T-helper 1 cell treated with Interleukin-12 subunit alpha and Interleukin-12 subunit beta and Interleukin-4 antibody, amounts not matched to agents 30 μg/mL and 1 μg/mL, for 36 hours (primary cell): ENCODE data around the gene MSL2.
"Not testable (repeated sequence)": the region's sequence is repeated elsewhere in the genome, so short reads cannot be mapped to it uniquely, and the experiment has no call there.

Source experiments
- H3K27ac Mint-ChIP-seq: one replicate; pipeline ENCODE4 v1.8.0; 2021; ENCODE audit warnings: mild to moderate bottlenecking, mixed read lengths
- H3K27me3 Mint-ChIP-seq: one replicate; pipeline ENCODE4 v1.8.0; 2021; ENCODE audit warnings: low read depth, mixed read lengths
- H3K36me3 Mint-ChIP-seq: one replicate; pipeline ENCODE4 v1.8.0; 2021; ENCODE audit warnings: low read depth, mixed read lengths
- H3K4me1 Mint-ChIP-seq: one replicate; pipeline ENCODE4 v1.8.0; 2021; ENCODE audit warnings: low read depth, mixed read lengths
- H3K4me3 Mint-ChIP-seq: one replicate; pipeline ENCODE4 v1.8.0; 2021; ENCODE audit warnings: mild to moderate bottlenecking, moderate library complexity, mixed read lengths
- H3K9me3 Mint-ChIP-seq: one replicate; pipeline ENCODE4 v1.8.0; 2021; ENCODE audit warnings: mixed read lengths

MSL2 gene

DNA sequence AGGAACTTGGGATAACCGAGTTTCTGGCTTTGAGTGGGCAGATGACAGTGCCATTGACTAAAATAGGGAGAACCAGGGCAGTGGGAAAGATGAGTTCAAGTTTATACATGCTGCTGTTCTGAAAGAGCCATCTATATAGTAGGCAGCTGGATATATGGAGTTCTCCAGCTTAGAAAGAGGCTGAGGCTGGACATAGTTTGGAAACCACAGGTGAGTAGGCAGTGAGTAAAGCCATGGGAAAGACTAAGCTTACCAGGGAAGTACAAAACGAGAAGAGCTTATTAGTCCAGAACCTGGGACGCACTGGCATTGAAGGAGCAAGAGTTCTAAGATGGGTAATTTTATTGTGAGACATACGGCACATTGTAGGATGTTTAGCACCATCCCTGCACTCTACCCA, 54.2 kb downstream of the MSL2 start:
- Mint-ChIP-seq H3K4me1 (peaks cover 2% of the 10 kb centered on the region), H3K36me3 (peaks cover 6% of the 10 kb centered on the region), H3K4me3 (no peak overlapping the region), H3K9me3 (no peaks in the 10 kb centered on the region), H3K27ac (no peak overlapping the region), H3K27me3 (no peaks in the 10 kb centered on the region)

DNA sequence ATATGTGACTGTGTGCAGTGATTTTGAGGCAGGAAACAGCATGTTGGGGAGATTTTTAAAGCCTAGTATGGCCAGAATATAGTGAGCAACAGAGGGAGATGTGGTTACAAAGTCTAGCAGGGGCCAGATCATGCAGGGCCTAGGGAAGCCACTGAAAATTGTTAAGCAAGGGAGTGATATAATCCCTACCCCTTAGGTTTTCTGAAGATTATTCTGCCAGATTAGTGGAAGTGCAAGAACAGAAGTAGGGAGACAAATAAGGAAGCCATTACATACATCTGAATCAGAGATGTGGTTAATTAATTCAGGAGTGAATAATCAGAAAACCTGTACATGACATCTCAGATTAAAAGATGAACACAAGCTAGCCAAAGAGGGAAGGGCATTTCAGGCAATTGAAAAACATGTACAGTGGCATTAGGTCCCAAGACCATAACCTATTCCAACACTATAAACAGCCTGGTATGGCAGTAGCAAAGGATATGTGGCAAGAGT, 54.8 kb downstream of the MSL2 start:
- H3K36me3 Mint-ChIP-seq = peaks cover 6% of the 10 kb centered on the region
- no peak overlapping the region for H3K27ac Mint-ChIP-seq
- peaks cover 2% of the 10 kb centered on the region for H3K4me1 Mint-ChIP-seq
- H3K27me3 Mint-ChIP-seq = no peaks in the 10 kb centered on the region
- no peaks in the 10 kb centered on the region for H3K9me3 Mint-ChIP-seq
- no peak overlapping the region for H3K4me3 Mint-ChIP-seq

DNA sequence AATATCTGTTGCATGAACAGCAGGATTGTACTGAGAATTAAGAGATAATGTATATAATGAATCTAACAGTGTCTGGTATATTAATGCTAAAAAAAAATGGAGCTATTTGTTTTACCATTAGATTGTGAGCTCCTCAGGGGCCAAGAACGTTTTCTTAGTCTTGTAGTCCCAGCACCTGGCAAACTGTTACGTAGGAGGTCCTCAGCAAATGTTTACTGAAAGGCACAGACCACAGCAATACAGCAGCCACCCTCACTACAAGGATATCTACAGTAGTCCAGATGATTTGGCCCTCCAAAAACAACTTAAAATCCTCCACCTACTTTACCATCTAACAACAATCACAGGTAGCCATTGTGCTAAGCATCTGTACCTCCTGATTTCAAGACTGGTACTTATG, 59.7 kb downstream of the MSL2 start:
- peaks cover 5% of the 10 kb centered on the region for H3K4me1 Mint-ChIP-seq
- H3K27ac Mint-ChIP-seq = no peak overlapping the region

DNA sequence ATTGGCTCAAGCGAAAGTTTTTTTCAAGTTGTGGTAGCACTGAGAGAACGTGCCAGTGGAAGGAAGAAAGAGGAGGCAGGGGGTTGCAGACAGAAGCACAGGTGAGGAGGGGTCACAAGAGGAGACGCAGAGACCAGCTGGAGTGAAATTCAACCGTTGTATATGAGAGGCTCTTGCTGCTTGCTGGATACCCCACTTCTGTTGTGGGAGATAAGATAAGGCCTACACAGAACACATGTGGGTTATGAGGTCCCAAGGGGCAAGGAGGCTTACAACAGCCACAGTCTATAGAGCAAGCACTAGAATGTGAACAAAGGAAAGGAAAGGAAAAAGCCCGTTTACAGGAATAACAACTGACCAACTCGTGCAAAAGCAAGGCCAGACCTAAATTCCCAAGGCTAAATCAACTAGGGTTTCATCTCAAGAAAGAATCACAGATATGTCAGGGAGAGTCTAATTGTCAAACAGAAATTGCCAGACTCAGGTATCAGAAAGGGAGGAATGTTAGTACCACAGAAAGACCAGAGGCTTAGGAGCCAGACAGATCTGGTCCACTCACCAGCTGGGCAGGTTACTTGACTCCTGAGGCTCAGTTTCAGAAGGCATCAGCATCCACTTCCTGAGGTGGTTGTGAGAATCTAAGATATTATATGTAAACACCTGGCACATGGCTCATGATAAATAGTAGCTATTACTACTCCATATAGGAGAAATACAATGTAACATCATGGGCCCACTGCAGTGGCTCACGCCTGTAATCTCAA, 60.9 kb downstream of the MSL2 start:
- no peaks in the 10 kb centered on the region for H3K9me3 Mint-ChIP-seq
- H3K4me3 Mint-ChIP-seq = no peak overlapping the region
- peaks cover 5% of the 10 kb centered on the region for H3K4me1 Mint-ChIP-seq
- peaks cover 1% of the 10 kb centered on the region for H3K36me3 Mint-ChIP-seq
- H3K27ac Mint-ChIP-seq = no peak overlapping the region
- H3K27me3 Mint-ChIP-seq = peaks cover 3% of the 10 kb centered on the region

More for the DNA sequence above, 59.7 kb downstream of the MSL2 start:
- Mint-ChIP-seq H3K4me3 (no peak overlapping the region), H3K27me3 (no peaks in the 10 kb centered on the region), H3K36me3 (no peaks in the 10 kb centered on the region), H3K9me3 (no peaks in the 10 kb centered on the region)

DNA sequence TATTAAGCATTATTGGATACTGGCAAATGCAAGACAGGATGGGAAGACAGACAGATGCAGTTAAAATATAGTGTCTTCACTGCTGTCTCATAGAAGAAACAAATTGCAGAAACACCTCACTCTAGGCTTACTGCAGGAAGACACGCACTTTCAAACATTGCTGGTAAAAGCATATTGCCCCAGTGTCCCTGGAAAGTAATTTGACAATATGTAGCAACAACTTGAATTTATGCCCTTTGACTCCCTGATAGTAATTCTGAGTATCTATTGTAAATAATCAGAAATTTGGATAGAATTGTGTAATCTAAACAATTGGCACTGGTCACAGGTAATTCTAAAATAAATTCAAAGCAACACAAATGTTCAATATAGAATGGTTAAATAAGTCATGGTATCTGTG, 62.0 kb downstream of the MSL2 start:
- Mint-ChIP-seq H3K27ac (no peak overlapping the region), H3K4me3 (no peak overlapping the region), H3K27me3 (peaks cover 3% of the 10 kb centered on the region), H3K9me3 (no peaks in the 10 kb centered on the region), H3K36me3 (peaks cover 2% of the 10 kb centered on the region), H3K4me1 (peaks cover 5% of the 10 kb centered on the region)

DNA sequence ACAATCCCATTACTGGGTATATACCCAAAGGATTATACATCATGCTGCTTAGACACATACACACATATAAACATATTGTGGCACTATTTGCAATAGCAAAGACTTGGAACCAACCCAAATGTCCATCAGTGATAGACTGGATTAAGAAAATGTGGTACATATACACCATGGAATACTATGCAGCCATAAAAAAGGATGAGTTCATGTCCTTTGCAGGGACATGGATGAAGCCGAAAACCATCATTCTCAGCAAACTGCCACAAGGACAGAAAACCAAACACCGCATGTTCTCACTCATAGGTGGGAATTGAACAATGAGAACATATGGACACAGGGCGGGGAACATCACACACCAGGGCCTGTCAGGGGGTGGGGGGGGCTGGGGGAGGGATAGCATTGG, 64.5 kb downstream of the MSL2 start:
- not testable (repeated sequence) for H3K27ac Mint-ChIP-seq, H3K9me3 Mint-ChIP-seq, H3K27me3 Mint-ChIP-seq, H3K4me3 Mint-ChIP-seq, H3K36me3 Mint-ChIP-seq, H3K4me1 Mint-ChIP-seq

DNA sequence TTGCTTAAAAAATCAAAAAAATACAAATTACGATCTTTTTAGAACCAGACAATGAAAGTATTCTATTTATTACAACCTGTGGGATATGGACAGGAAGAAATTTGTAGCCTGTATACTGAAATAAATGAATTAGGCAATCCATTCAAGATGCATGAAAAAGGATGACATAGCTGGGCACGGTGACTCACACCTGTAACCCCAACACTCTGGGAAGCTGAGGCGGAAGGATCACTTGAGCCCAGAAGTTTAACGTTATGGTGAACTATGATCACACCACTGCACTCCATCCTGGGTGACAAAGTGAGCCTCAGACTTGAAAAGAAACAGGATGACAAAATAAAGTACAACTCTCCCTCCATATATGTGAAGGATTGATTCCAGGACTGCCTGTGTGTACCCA, 74.1 kb downstream of the MSL2 start:
- Mint-ChIP-seq H3K9me3 (peaks cover 8% of the 10 kb centered on the region), H3K4me1 (no peaks in the 10 kb centered on the region), H3K27ac (no peak overlapping the region)

DNA sequence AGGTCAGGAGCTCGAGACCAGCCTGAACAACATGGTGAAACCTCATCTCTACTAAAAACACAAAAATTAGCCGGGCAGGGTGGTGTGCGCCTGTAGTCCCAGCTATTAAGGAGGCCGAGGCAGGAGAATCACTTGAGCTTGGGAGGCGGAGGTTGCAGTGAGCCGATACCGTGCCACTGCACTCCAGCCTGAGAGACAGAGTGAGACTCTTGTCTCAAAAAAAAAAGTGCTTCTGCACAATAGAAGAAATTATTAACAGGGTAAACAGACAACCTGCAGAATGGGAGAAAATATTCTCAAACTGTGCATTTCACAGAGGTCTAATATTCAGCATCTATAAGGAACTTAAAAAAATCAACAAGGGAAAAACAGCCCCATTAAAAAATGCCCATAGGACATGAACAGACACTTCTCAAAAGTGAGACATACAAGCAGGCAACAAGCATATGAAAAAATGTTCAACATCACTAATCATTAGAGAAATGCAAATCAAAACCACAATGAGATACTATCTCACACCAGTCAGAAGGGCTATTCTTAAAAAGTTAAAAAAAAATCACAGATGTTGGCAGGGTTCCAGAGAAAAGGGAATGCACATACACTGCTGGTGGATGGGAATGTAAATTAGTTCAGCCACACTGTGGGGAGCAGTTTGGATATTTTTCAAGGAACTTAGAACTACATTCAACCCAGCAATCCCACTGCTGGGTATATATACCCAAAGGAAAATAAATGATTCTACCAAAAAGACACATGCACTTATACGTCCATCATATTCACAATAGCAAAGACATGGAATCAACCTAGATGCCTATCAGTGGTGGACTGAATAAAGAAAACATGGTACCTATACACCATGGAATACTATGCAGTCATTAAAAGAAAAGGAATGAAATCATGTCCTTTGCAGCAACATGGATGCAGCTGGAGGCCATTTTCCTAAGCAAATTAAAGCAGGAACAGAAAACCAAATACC, 75.5 kb downstream of the MSL2 start:
- no peaks in the 10 kb centered on the region for H3K4me1 Mint-ChIP-seq
- no peak overlapping the region for H3K4me3 Mint-ChIP-seq
- no peak overlapping the region for H3K27ac Mint-ChIP-seq
- H3K36me3 Mint-ChIP-seq = no peaks in the 10 kb centered on the region
- H3K9me3 Mint-ChIP-seq = peaks cover 12% of the 10 kb centered on the region
- H3K27me3 Mint-ChIP-seq = peaks cover 18% of the 10 kb centered on the region

More for the DNA sequence above, 74.1 kb downstream of the MSL2 start:
- no peak overlapping the region for H3K4me3 Mint-ChIP-seq
- H3K27me3 Mint-ChIP-seq = peaks cover 15% of the 10 kb centered on the region
- no peaks in the 10 kb centered on the region for H3K36me3 Mint-ChIP-seq

DNA sequence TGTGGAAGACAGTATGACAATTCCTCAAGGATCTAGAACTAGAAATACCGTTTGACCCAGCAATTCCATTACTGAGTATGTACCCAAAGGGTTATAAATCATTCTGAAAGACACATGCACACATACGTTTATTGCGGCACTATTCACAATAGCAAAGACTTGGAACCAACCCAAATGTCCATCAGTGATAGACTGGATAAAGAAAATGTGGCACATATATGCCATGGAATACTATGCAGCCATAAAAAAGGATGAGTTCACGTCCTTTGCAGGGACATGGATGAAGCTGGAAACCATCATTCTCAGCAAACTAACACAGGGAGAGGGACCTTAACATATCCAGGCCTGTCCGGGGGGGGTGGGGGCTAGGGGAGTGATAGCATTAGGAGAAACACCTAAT, 76.4 kb downstream of the MSL2 start:
- not testable (repeated sequence) for H3K4me3 Mint-ChIP-seq, H3K36me3 Mint-ChIP-seq, H3K27ac Mint-ChIP-seq, H3K4me1 Mint-ChIP-seq
- Mint-ChIP-seq H3K9me3 (peaks cover 12% of the 10 kb centered on the region), H3K27me3 (peaks cover 19% of the 10 kb centered on the region)

DNA sequence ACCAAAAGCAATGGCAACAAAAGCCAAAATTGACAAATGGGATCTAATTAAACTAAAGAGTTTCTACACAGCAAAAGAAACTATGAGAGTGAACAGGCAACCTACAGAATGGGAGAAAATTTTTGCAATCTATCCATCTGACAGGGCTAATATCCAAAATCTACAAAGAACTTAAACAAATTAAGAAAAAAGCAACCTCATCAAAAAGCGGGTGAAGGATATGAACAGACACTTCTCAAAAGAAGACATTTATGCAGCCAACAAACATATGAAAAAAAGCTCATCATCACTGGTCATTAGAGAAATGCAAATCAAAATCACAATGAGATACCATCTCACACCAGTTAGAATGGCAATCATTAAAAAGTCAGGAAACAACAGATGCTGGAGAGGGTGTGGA, 76.8 kb downstream of the MSL2 start:
- not testable (repeated sequence) for H3K4me3 Mint-ChIP-seq, H3K27ac Mint-ChIP-seq, H3K4me1 Mint-ChIP-seq, H3K36me3 Mint-ChIP-seq
- Mint-ChIP-seq H3K9me3 (peaks cover 12% of the 10 kb centered on the region), H3K27me3 (peaks cover 19% of the 10 kb centered on the region)

DNA sequence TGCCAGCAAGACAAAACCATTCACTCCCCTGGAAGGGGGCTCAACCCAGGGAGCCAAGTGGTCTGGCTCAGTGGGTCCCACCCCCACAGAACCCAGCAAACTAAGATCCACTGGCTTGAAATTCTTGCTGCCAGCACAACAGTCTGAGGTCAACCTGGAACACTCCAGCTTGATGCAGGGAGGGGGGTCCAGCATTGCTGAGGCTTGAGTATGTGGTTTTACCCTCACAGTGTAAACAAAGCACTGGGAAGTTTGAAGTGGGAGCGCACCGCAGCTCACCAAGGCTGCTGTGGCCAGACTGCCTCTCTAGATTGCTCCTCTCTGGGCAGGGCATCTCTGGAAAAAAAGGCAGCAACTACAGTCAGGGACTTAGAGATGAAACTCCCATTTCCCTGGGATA, 81.7 kb downstream of the MSL2 start:
- H3K4me3 Mint-ChIP-seq = no peak overlapping the region
- no peaks in the 10 kb centered on the region for H3K36me3 Mint-ChIP-seq
- H3K4me1 Mint-ChIP-seq = peaks cover 6% of the 10 kb centered on the region
- H3K27me3 Mint-ChIP-seq = peaks cover 33% of the 10 kb centered on the region
- H3K27ac Mint-ChIP-seq = no peak overlapping the region
- H3K9me3 Mint-ChIP-seq = peaks cover 12% of the 10 kb centered on the region

DNA sequence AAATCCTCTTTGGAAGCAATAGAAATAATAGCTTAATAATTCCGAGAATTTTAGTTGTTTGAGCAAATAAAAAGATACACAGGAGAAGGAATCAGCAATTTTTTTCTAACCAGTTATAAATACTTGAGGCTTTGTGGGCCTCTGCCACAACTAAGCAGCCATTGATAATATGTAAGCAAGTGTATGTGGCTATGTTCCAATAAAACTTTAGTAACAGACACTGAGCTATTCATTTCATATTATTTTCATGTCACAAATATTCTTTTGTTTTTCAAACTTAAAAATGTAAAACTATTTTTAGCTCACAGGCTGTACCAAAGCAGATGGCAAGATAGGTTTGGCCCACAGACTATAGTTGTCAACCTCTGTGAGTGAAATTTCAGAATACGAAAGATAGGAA, 85.7 kb downstream of the MSL2 start:
- peaks cover 29% of the 10 kb centered on the region for H3K27me3 Mint-ChIP-seq
- no peaks in the 10 kb centered on the region for H3K9me3 Mint-ChIP-seq
- no peak overlapping the region for H3K4me3 Mint-ChIP-seq

DNA sequence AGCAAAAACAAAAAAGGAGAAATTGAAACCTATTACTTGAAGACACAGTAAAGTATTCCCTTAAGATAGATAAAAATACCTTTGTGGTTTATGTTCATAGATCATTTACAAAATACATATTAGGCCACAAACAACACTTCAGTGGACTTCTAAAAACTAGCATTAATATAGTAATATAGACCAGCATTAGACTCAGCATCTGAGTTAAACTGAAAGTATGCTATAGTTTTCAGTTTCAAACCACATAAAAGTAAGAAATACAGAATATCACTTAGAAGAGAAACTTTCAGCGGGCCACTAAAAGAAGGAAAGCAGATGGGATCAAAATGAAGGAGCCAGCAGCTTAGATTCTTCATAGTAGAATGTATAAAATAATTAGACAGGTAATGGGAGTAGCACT, 86.6 kb downstream of the MSL2 start:
- no peaks in the 10 kb centered on the region for H3K9me3 Mint-ChIP-seq
- H3K27me3 Mint-ChIP-seq = peaks cover 28% of the 10 kb centered on the region
- no peaks in the 10 kb centered on the region for H3K36me3 Mint-ChIP-seq
- no peak overlapping the region for H3K4me3 Mint-ChIP-seq
- H3K4me1 Mint-ChIP-seq = peaks cover 8% of the 10 kb centered on the region
- no peak overlapping the region for H3K27ac Mint-ChIP-seq

More for the DNA sequence above, 85.7 kb downstream of the MSL2 start:
- peaks cover 8% of the 10 kb centered on the region for H3K4me1 Mint-ChIP-seq
- H3K27ac Mint-ChIP-seq = no peak overlapping the region
- H3K36me3 Mint-ChIP-seq = no peaks in the 10 kb centered on the region

DNA sequence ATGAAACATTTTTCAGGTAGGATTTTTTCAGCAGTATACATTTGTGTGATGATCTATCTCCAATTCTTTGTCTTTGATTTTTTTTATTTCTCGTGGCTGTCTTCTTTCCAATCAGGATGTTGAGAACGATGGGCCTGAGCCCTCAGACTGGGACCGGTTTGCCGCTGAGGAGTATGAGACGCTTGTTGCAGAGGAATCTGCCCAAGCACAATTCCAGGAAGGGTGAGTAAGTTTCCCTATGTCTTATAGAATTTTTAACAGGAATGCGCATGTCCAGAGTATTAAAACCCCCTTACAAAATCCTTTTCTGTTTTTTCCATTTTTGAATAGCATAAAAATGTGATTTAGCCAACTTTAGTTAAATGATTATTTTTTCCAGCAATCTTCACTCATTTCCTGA, 90.0 kb downstream of the MSL2 start:
- H3K27ac Mint-ChIP-seq = no peak overlapping the region
- H3K36me3 Mint-ChIP-seq = no peaks in the 10 kb centered on the region
- H3K27me3 Mint-ChIP-seq = peaks cover 17% of the 10 kb centered on the region
- H3K4me3 Mint-ChIP-seq = no peak overlapping the region
- no peaks in the 10 kb centered on the region for H3K9me3 Mint-ChIP-seq
- H3K4me1 Mint-ChIP-seq = peaks cover 10% of the 10 kb centered on the region

DNA sequence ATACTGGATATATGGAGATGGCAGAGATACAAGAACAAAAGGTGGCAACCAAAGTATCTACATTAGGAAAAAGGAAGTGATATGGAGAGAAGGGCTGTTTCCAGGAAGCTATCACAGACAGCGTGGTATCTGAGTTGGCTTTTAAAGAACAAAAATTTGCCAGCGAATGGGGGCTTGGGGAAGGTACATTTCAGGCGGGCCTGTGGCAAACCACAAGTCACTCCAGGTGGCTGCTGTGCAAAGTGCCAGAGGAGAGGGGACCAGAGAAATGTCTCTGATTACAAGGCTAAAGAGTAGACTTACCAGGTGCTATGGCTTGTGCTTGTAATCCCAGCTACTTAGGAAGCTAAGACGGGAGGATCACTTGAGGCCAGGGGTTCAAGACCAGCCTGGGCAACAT, 91.1 kb downstream of the MSL2 start:
- Mint-ChIP-seq H3K4me3 (no peak overlapping the region), H3K27me3 (peaks cover 8% of the 10 kb centered on the region)

More for the DNA sequence above, 91.1 kb downstream of the MSL2 start:
- Mint-ChIP-seq H3K27ac (no peak overlapping the region), H3K9me3 (no peaks in the 10 kb centered on the region), H3K4me1 (peaks cover 9% of the 10 kb centered on the region), H3K36me3 (no peaks in the 10 kb centered on the region)
